ENCODE data around the gene PACS2.

DNA sequence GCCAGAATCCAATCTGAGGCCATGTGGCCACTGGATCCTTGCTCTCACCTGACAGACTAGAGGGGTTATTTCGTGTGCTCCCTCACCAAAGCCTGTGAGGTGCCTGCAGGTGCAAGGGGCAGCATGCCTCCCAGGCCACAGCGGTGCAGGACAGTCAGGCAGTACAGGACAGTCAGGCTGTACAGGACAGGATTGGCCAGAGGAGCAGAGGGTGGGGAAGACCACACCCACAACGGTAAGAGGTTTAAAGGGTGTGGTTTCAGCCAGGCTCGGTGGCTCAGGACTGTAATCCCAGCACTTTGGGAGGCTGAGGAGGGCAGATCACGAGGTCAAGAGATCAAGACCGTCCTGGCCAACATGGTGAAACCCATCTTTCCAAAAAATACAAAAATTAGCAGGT is 10.6 kb upstream of the PACS2 start:
- TF ChIP-seq, protein P1, sequence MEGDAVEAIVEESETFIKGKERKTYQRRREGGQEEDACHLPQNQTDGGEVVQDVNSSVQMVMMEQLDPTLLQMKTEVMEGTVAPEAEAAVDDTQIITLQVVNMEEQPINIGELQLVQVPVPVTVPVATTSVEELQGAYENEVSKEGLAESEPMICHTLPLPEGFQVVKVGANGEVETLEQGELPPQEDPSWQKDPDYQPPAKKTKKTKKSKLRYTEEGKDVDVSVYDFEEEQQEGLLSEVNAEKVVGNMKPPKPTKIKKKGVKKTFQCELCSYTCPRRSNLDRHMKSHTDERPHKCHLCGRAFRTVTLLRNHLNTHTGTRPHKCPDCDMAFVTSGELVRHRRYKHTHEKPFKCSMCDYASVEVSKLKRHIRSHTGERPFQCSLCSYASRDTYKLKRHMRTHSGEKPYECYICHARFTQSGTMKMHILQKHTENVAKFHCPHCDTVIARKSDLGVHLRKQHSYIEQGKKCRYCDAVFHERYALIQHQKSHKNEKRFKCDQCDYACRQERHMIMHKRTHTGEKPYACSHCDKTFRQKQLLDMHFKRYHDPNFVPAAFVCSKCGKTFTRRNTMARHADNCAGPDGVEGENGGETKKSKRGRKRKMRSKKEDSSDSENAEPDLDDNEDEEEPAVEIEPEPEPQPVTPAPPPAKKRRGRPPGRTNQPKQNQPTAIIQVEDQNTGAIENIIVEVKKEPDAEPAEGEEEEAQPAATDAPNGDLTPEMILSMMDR (IDR thresholded peaks at IDR 0.05; ENCODE audit: low read depth, low read length): no peak
- no peak for TF ChIP-seq POLR2A (IDR thresholded peaks at IDR 0.05; ENCODE audit: extremely low read depth, insufficient read length)
